Measurements from ENCODE around the gene OR1J2. TPM values are rescaled to one million over a fixed set of nuclear protein-coding genes. Genes with fewer than 3 reads are reported as not detected.
"Not testable (repeated sequence)": the region's sequence is repeated elsewhere in the genome, so short reads cannot be mapped to it uniquely, and the experiment has no call there.

OR1J2 gene
- total and polyA plus RNA-seq, 4 donors: not detected

DNA sequence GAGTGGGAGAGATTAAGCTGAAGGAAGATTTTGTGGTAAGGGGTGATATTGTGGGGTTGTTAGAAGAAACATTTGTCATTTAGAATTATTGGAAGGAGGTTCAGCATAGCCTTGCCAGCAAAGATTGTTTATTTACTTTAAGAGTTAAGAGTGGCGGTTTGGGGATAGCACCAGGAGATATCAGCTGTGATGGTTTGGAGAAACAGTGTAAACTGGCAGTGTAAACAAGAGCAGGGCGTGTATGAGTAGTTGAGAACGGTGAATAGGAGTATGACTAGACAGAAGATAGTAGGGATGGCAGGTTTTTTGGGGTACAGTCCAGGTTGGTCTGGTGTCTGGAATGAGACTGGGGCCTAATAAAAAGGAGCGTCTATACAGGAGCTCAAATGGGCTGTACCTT lies 20.6 kb downstream of the OR1J2 start:
- 45 to 49% methylated on average over 4 of the region's 4 CpGs for WGBS, 2 donors
- DNase-seq; H3K27ac ChIP-seq (ENCODE audit: low read depth in 1 of 2, low read length in 2 of 2); H3K27me3 ChIP-seq (ENCODE audit: control insufficient read depth in 1 of 2, insufficient read depth in 2 of 2, low read length in 1 of 2); H3K4me3 ChIP-seq (ENCODE audit: low read length in 2 of 2); H3K9me3 ChIP-seq (ENCODE audit: control insufficient read depth, low read length); H3K4me1 ChIP-seq (ENCODE audit: control insufficient read depth in 1 of 2, insufficient read depth in 2 of 2, low read length in 2 of 2); ATAC-seq (ENCODE audit: low FRiP score); H3K36me3 ChIP-seq (ENCODE audit: control insufficient read depth in 1 of 2, insufficient read depth in 2 of 2, low read length in 1 of 2); intact Hi-C loops (cut with DNase I): not testable (repeated sequence)

DNA sequence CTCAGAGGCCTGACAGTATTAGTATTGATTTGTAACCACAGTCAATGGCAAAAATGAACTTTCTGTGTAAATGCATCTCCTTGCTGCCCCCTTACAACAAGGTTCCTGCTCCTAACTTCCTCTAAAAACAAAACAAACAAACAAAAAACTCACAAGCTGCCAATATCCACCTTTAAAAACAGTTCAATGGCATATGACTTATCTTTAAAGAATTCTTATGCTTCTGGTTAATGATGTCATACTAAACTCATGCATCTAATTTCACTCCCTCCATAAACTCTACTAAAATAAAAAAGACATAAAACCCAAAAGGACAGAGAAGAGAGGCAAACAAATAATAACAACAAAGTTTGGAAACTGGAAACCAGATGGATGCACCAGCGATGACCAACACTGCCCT lies 25.5 kb downstream of the OR1J2 start:
- no peaks in the 10 kb centered on the region for H3K9me3 ChIP-seq (ENCODE audit: control insufficient read depth, low read length)
- H3K27ac ChIP-seq (ENCODE audit: low read depth in 1 of 2, low read length in 2 of 2): no peak overlapping the region
- H3K27me3 ChIP-seq (ENCODE audit: control insufficient read depth in 1 of 2, insufficient read depth in 2 of 2, low read length in 1 of 2): no peaks in the 10 kb centered on the region
- 87 to 92% methylated on average over 1 of the region's 1 CpG for WGBS, 2 donors
- ATAC-seq (ENCODE audit: low FRiP score): no peak
- H3K4me3 ChIP-seq (ENCODE audit: low read length in 2 of 2): no peak overlapping the region
- intact Hi-C loops (cut with DNase I): no loop called here
- H3K4me1 ChIP-seq (ENCODE audit: control insufficient read depth in 1 of 2, insufficient read depth in 2 of 2, low read length in 2 of 2): no peaks in the 10 kb centered on the region
- DNase-seq: no peak
- H3K36me3 ChIP-seq (ENCODE audit: control insufficient read depth in 1 of 2, insufficient read depth in 2 of 2, low read length in 1 of 2): no peaks in the 10 kb centered on the region

- DNase-seq; H3K27ac ChIP-seq (ENCODE audit: low read depth in 1 of 2, low read length in 2 of 2); H3K4me1 ChIP-seq (ENCODE audit: control insufficient read depth in 1 of 2, insufficient read depth in 2 of 2, low read length in 2 of 2); H3K9me3 ChIP-seq (ENCODE audit: control insufficient read depth, low read length); H3K4me3 ChIP-seq (ENCODE audit: low read length in 2 of 2); H3K36me3 ChIP-seq (ENCODE audit: control insufficient read depth in 1 of 2, insufficient read depth in 2 of 2, low read length in 1 of 2); intact Hi-C loops (cut with DNase I); H3K27me3 ChIP-seq (ENCODE audit: control insufficient read depth in 1 of 2, insufficient read depth in 2 of 2, low read length in 1 of 2); ATAC-seq (ENCODE audit: low FRiP score): not testable (repeated sequence)
- 59 to 60% methylated on average over 7 of the region's 7 CpGs for WGBS, 2 donors
Measured at GRCh38 chr9:122537066-122537465, 26.5 kb downstream of the OR1J2 start.

DNA sequence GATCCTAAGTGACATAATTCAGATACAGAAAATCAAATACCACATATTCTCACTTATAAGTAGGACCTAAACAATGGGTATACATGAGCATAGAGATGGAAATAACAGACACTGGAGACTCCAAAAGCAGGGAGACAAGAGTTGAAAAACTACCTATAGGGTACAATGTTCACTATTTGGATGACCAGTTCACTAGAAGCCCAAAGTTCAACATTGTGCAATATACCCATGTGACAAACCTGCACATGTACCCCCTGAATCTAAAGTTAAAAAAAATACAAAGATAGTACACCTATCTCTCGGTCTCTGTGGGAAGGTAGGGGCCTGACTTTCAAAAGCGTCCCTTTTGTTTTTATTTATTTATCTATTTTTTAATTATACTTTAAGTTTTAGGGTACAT lies 28.2 kb downstream of the OR1J2 start:
- ATAC-seq (ENCODE audit: low FRiP score): no peak

DNA sequence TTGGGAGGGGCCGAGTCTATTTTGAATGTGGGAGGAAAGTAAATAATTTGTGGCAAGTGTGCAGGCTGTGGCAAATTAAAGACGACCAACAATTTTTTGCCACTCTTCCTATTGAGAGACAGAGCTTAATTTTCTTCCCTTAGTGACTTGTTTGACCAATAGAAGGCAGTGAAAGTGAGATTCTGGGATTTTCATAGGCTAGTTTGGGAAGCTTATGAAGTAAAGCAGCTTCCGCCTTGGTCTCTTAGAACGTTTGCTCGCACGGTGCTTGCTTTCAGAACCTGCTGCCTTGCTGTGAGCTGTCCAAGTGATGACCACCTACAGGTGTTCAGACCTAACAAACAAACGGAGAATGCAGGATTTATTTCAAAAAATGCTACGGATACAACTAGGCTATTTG lies 35.6 kb downstream of the OR1J2 start:
- Histone ChIP-seq H3K9me3 (ENCODE audit: control insufficient read depth, low read length) (peaks cover 2% of the 10 kb centered on the region), H3K27me3 (ENCODE audit: control insufficient read depth in 1 of 2, insufficient read depth in 2 of 2, low read length in 1 of 2) (no peaks in the 10 kb centered on the region), H3K4me1 (ENCODE audit: control insufficient read depth in 1 of 2, insufficient read depth in 2 of 2, low read length in 2 of 2) (no peaks in the 10 kb centered on the region), H3K36me3 (ENCODE audit: control insufficient read depth in 1 of 2, insufficient read depth in 2 of 2, low read length in 1 of 2) (no peaks in the 10 kb centered on the region), H3K4me3 (ENCODE audit: low read length in 2 of 2) (no peak overlapping the region), H3K27ac (ENCODE audit: low read depth in 1 of 2, low read length in 2 of 2) (no peak overlapping the region)
- 50 to 51% methylated on average over 8 of the region's 8 CpGs for WGBS, 2 donors
- DNase-seq: no peak
- ATAC-seq (ENCODE audit: low FRiP score): no peak
- intact Hi-C loops (cut with DNase I): no loop called here

More for the DNA sequence above, 28.2 kb downstream of the OR1J2 start:
- no peak for DNase-seq
- Histone ChIP-seq H3K27me3 (ENCODE audit: control insufficient read depth in 1 of 2, insufficient read depth in 2 of 2, low read length in 1 of 2) (no peaks in the 10 kb centered on the region), H3K4me1 (ENCODE audit: control insufficient read depth in 1 of 2, insufficient read depth in 2 of 2, low read length in 2 of 2) (no peaks in the 10 kb centered on the region), H3K27ac (ENCODE audit: low read depth in 1 of 2, low read length in 2 of 2) (no peak overlapping the region), H3K9me3 (ENCODE audit: control insufficient read depth, low read length) (no peaks in the 10 kb centered on the region), H3K36me3 (ENCODE audit: control insufficient read depth in 1 of 2, insufficient read depth in 2 of 2, low read length in 1 of 2) (no peaks in the 10 kb centered on the region), H3K4me3 (ENCODE audit: low read length in 2 of 2) (no peak overlapping the region)
- WGBS, 2 donors: 56 to 63% methylated on average over 2 of the region's 2 CpGs
- intact Hi-C loops (cut with DNase I): no loop called here

- peaks cover 2% of the 10 kb centered on the region for H3K9me3 ChIP-seq (ENCODE audit: control insufficient read depth, low read length)
- peaks cover 0 to 2% of the 10 kb centered on the region in 2 donors for H3K27me3 ChIP-seq (ENCODE audit: control insufficient read depth in 1 of 2, insufficient read depth in 2 of 2, low read length in 1 of 2)
- intact Hi-C loops (cut with DNase I): no loop called here
- ATAC-seq (ENCODE audit: low FRiP score): no peak
- H3K4me3 ChIP-seq (ENCODE audit: low read length in 2 of 2): no peak overlapping the region
- no peaks in the 10 kb centered on the region for H3K4me1 ChIP-seq (ENCODE audit: control insufficient read depth in 1 of 2, insufficient read depth in 2 of 2, low read length in 2 of 2)
- 73 to 82% methylated on average over 5 of the region's 5 CpGs for WGBS, 2 donors
- no peaks in the 10 kb centered on the region for H3K36me3 ChIP-seq (ENCODE audit: control insufficient read depth in 1 of 2, insufficient read depth in 2 of 2, low read length in 1 of 2)
- no peak for DNase-seq
- no peak overlapping the region for H3K27ac ChIP-seq (ENCODE audit: low read depth in 1 of 2, low read length in 2 of 2)
Measured at GRCh38 chr9:122551371-122551770, 40.8 kb downstream of the OR1J2 start.

- H3K36me3 ChIP-seq (ENCODE audit: control insufficient read depth in 1 of 2, insufficient read depth in 2 of 2, low read length in 1 of 2): no peaks in the 10 kb centered on the region
- ATAC-seq (ENCODE audit: low FRiP score) (no peak), DNase-seq (no peak)
- intact Hi-C loops (cut with DNase I): no loop called here
- H3K4me3 ChIP-seq (ENCODE audit: low read length in 2 of 2): no peak within 1 kb of the TSS
- 68 to 74% methylated on average over 2 of the region's 2 CpGs for WGBS, 2 donors
- no peaks in the 10 kb centered on the region for H3K4me1 ChIP-seq (ENCODE audit: control insufficient read depth in 1 of 2, insufficient read depth in 2 of 2, low read length in 2 of 2)
- no peak within 1 kb of the TSS for H3K27ac ChIP-seq (ENCODE audit: low read depth in 1 of 2, low read length in 2 of 2)
- peaks cover 0 to 2% of the 10 kb centered on the region in 2 donors for H3K27me3 ChIP-seq (ENCODE audit: control insufficient read depth in 1 of 2, insufficient read depth in 2 of 2, low read length in 1 of 2)
- peaks cover 2% of the 10 kb centered on the region for H3K9me3 ChIP-seq (ENCODE audit: control insufficient read depth, low read length)
Measured at GRCh38 chr9:122552812-122553211, 42.2 kb downstream of the OR1J2 start, which contains the start of gene OR1N2. Gene OR1N2 (plus strand): TSS chr9:122553112. CDS start chr9:122553212, 100 bp downstream.

Other genes with a start within 250 kb of the OR1J2 start
- gene RBM18, start 246.0 kb upstream of the OR1J2 start, total RNA-seq: 10 to 100 TPM; 15.0 to 16.6 TPM
- gene RBM18, start 246.0 kb upstream of the OR1J2 start, polyA plus RNA-seq: 1 to 10 TPM; 7.6 to 8.3 TPM
- gene MRRF, start 245.9 kb upstream of the OR1J2 start, total RNA-seq: 10 to 100 TPM; 20.5 to 28.7 TPM
- 10 to 100 TPM; 18.7 to 20.4 TPM for gene MRRF, start 245.9 kb upstream of the OR1J2 start, polyA plus RNA-seq
- 10 to 100 TPM; 10.4 to 20.3 TPM for gene PTGS1, start 139.8 kb upstream of the OR1J2 start, total RNA-seq
- gene PTGS1, start 139.8 kb upstream of the OR1J2 start, polyA plus RNA-seq: 1 to 10 TPM; 3.1 to 5.9 TPM
- gene OR1J1, start 32.9 kb upstream of the OR1J2 start, total RNA-seq: not detected
- gene OR1J1, start 32.9 kb upstream of the OR1J2 start, polyA plus RNA-seq: not detected
- gene OR1J4, start 8.3 kb downstream of the OR1J2 start, total RNA-seq: not detected
- gene OR1J4, start 8.3 kb downstream of the OR1J2 start, polyA plus RNA-seq: not detected
- not detected for gene OR1N1, start 16.5 kb downstream of the OR1J2 start, total RNA-seq
- not detected for gene OR1N1, start 16.5 kb downstream of the OR1J2 start, polyA plus RNA-seq
- not detected for gene OR1N2, start 42.3 kb downstream of the OR1J2 start, total RNA-seq
- not detected for gene OR1N2, start 42.3 kb downstream of the OR1J2 start, polyA plus RNA-seq
- gene OR1L8, start 72.6 kb downstream of the OR1J2 start, total RNA-seq: not detected
- gene OR1L8, start 72.6 kb downstream of the OR1J2 start, polyA plus RNA-seq: not detected
- not detected for gene OR1Q1, start 103.9 kb downstream of the OR1J2 start, total RNA-seq
- not detected for gene OR1Q1, start 103.9 kb downstream of the OR1J2 start, polyA plus RNA-seq
- gene OR1B1, start 146.8 kb downstream of the OR1J2 start, total RNA-seq: not detected
- not detected for gene OR1B1, start 146.8 kb downstream of the OR1J2 start, polyA plus RNA-seq
- not detected for gene OR1L1, start 150.9 kb downstream of the OR1J2 start, total RNA-seq
- not detected for gene OR1L1, start 150.9 kb downstream of the OR1J2 start, polyA plus RNA-seq
- not detected for gene OR1L3, start 164.3 kb downstream of the OR1J2 start, total RNA-seq
- not detected for gene OR1L3, start 164.3 kb downstream of the OR1J2 start, polyA plus RNA-seq
- not detected for gene OR1L4, start 213.2 kb downstream of the OR1J2 start, total RNA-seq
- not detected for gene OR1L4, start 213.2 kb downstream of the OR1J2 start, polyA plus RNA-seq
- gene OR1L6, start 231.5 kb downstream of the OR1J2 start, total RNA-seq: not detected
- not detected for gene OR1L6, start 231.5 kb downstream of the OR1J2 start, polyA plus RNA-seq

All from aorta (tissue), 5 donors.